Endothelial cell of umbilical vein (primary cell): ENCODE measurements around the gene NBPF6. TPM values are rescaled to one million over a fixed set of nuclear protein-coding genes. Genes with fewer than 3 reads are reported as not detected.
"Not testable (repeated sequence)": the region's sequence is repeated elsewhere in the genome, so short reads cannot be mapped to it uniquely, and the experiment has no call there.

Source experiments
- BruUV-seq: library from RNA; stranded (reverse); fragments of 400-500 nt; replicated peaks from 2 replicates; lab custom pipeline; 2021; lab: Mats Ljungman, UMichigan
- CTCF ChIA-PET: fragments of 300-600, 350-600 bp; sonication (Branson Sonifier 250); formaldehyde crosslinking; loops from one replicate; lab custom pipeline; 2021; ENCODE audit warnings: antibody characterized with exemption, inconsistent platforms; lab: Charles Lee
- POLR2A ChIA-PET: fragments of 300-600, 350-600 bp; sonication (Branson Sonifier 250); formaldehyde crosslinking; loops from one replicate; lab custom pipeline; 2021; ENCODE audit warnings: antibody characterized with exemption, inconsistent platforms; lab: Charles Lee
- DNase-seq: peaks from one replicate; pipeline ENCODE4 v3.0.0-alpha.2; 2011; ENCODE audit warnings: low read depth, low spot score
- FAIRE-seq: peaks from 2 replicates; lab custom pipeline; 2011; peaks lifted over from hg19 to GRCh38; lab: Jason Lieb, UNC
- H2AFZ ChIP-seq: 2 replicates; pipeline ENCODE4 v1.6.0; 2012; ENCODE audit warnings: low read depth, low read length, control low read depth, inconsistent platforms
- H3K27ac ChIP-seq: 2 replicates; pipeline ENCODE4 v1.5.1; 2011; ENCODE audit warnings: low read depth, mild to moderate bottlenecking, control low read depth, low read length, moderate library complexity; ENCODE audit not compliant: insufficient read depth
- H3K27me3 ChIP-seq, 2 experiments: 2 replicates each; pipeline versions ENCODE4 v1.6.0 to v1.6.1; 2011; ENCODE audit warnings: low read length in 2 of 2, mixed read lengths in 1 of 2; ENCODE audit not compliant: control insufficient read depth in 2 of 2, insufficient read depth in 2 of 2
- H3K36me3 ChIP-seq, 2 experiments: 2 replicates in 1 of 2; 3 replicates in 1 of 2; pipeline ENCODE4 v1.5.1; 2011; ENCODE audit warnings: low read length in 2 of 2, mild to moderate bottlenecking in 1 of 2, moderate library complexity in 1 of 2; ENCODE audit not compliant: control insufficient read depth in 2 of 2, insufficient read depth in 2 of 2; ENCODE audit errors: extremely low read depth in 1 of 2
- H3K4me1 ChIP-seq: 3 replicates; pipeline ENCODE4 v1.5.1; 2011; ENCODE audit warnings: mild to moderate bottlenecking, low read length; ENCODE audit not compliant: control insufficient read depth, insufficient read depth; ENCODE audit errors: extremely low read depth
- H3K4me2 ChIP-seq: 2 replicates; pipeline ENCODE4 v1.6.1; 2011; ENCODE audit warnings: low read length, control low read depth, mixed read lengths; ENCODE audit not compliant: insufficient read depth
- H3K4me3 ChIP-seq, 3 experiments: fragments of 200-600 bp in 1 of 3; sonication (generic), shearing (Covaris generic) in 1 of 3; replicated peaks in 1 of 3; 2 replicates each; pipeline ENCODE4 v1.5.1; 2011 to 2016; ENCODE audit warnings: control low read depth in 3 of 3, low read length in 3 of 3, mild to moderate bottlenecking in 2 of 3, inconsistent platforms in 1 of 3, low read depth in 1 of 3, moderate library complexity in 1 of 3; ENCODE audit not compliant: insufficient read depth in 1 of 3
- H3K79me2 ChIP-seq: 2 replicates; pipeline ENCODE4 v1.6.0; 2012; ENCODE audit warnings: low read length, inconsistent platforms; ENCODE audit not compliant: control insufficient read depth, insufficient read depth
- H3K9ac ChIP-seq: replicated peaks from 2 replicates; pipeline ENCODE3; 2011; ENCODE audit warnings: low read length, control low read depth; ENCODE audit not compliant: insufficient read depth; ENCODE audit errors: extremely low read depth
- H3K9me1 ChIP-seq: replicated peaks from 3 replicates; pipeline ENCODE4 v1.6.0; 2011; ENCODE audit warnings: mild to moderate bottlenecking, low read length; ENCODE audit not compliant: control insufficient read depth, insufficient read depth; ENCODE audit errors: extremely low read depth
- H3K9me3 ChIP-seq: replicated peaks from 2 replicates; pipeline ENCODE4 v1.5.1; 2012; ENCODE audit warnings: low read length, inconsistent platforms; ENCODE audit not compliant: control insufficient read depth, insufficient read depth
- H4K20me1 ChIP-seq: replicated peaks from 2 replicates; pipeline ENCODE3; 2011; ENCODE audit warnings: mild to moderate bottlenecking, low read length; ENCODE audit not compliant: control insufficient read depth, insufficient read depth; ENCODE audit errors: extremely low read depth
- dilution Hi-C: fragments of 300-500 bp; cut with MboI; formaldehyde crosslinking; loops from one replicate; pipeline ENCODE4 v1.15.0; 2019; ENCODE audit warnings: low sequenced_read_pairs; ENCODE audit not compliant: extremely low pct_ligation_motif_present
- intact Hi-C: fragments of 100-400 bp; cut with micrococcal nuclease; formaldehyde crosslinking; loops from one replicate; pipeline ENCODE4 v1.10.0; 2022
- polyA plus RNA-seq, 4 experiments: library from polyadenylated mRNA; depleted of rRNA in 3 of 4; stranded (reverse) in 3 of 4; unstranded in 1 of 4; fragments of >200 nt; gene quantifications; 2 replicates each; pipeline versions ENCODE4 v1.2.1 to v1.2.3, GENCODE V29; 2011 to 2012; ENCODE audit warnings: missing spikeins in 1 of 4
- total RNA-seq: library from RNA; stranded (reverse); gene quantifications from 2 replicates; pipeline ENCODE4 v1.2.3, GENCODE V29; 2021

Gene NBPF6
- total and polyA plus RNA-seq, 2 donors (not counting 3 experiments of a cell fraction or from before 2014, with no cell fraction given): not detected

GRCh38 chr1:108438536-108438935, 11.6 kb upstream of the NBPF6 start:
- H3K9ac ChIP-seq, H3K79me2 ChIP-seq, H4K20me1 ChIP-seq, H3K9me1 ChIP-seq, CTCF ChIA-PET, H3K36me3 ChIP-seq, H3K9me3 ChIP-seq, DNase-seq, H3K27ac ChIP-seq, FAIRE-seq, H3K4me3 ChIP-seq, H3K27me3 ChIP-seq, intact Hi-C loops, H3K4me2 ChIP-seq, dilution Hi-C loops, BruUV-seq, POLR2A ChIA-PET, H2AFZ ChIP-seq, H3K4me1 ChIP-seq: not testable (repeated sequence)

- H3K4me1 ChIP-seq, H3K27me3 ChIP-seq, H3K36me3 ChIP-seq, H3K79me2 ChIP-seq, FAIRE-seq, CTCF ChIA-PET, BruUV-seq, H3K9me3 ChIP-seq, POLR2A ChIA-PET, H3K4me3 ChIP-seq, intact Hi-C loops, H3K4me2 ChIP-seq, DNase-seq, dilution Hi-C loops, H4K20me1 ChIP-seq, H3K9me1 ChIP-seq, H2AFZ ChIP-seq, H3K27ac ChIP-seq, H3K9ac ChIP-seq: not testable (repeated sequence)
These were observed 4.4 kb downstream of the NBPF6 start for GRCh38 chr1:108454521-108454920.

- H3K9me1 ChIP-seq, H3K36me3 ChIP-seq, H2AFZ ChIP-seq, H4K20me1 ChIP-seq, H3K79me2 ChIP-seq, FAIRE-seq, H3K27ac ChIP-seq, H3K4me3 ChIP-seq, dilution Hi-C loops, H3K4me2 ChIP-seq, BruUV-seq, intact Hi-C loops, CTCF ChIA-PET, H3K9me3 ChIP-seq, H3K4me1 ChIP-seq, H3K27me3 ChIP-seq, DNase-seq, POLR2A ChIA-PET, H3K9ac ChIP-seq: not testable (repeated sequence)
These were observed 8.5 kb downstream of the NBPF6 start for GRCh38 chr1:108458661-108459060.

GRCh38 chr1:108461758-108462157, 11.6 kb downstream of the NBPF6 start:
- H3K9me1 ChIP-seq, FAIRE-seq, intact Hi-C loops, H2AFZ ChIP-seq, H3K9me3 ChIP-seq, H3K4me1 ChIP-seq, BruUV-seq, H3K79me2 ChIP-seq, dilution Hi-C loops, DNase-seq, H3K9ac ChIP-seq, H3K36me3 ChIP-seq, CTCF ChIA-PET, H3K4me2 ChIP-seq, H3K4me3 ChIP-seq, POLR2A ChIA-PET, H4K20me1 ChIP-seq, H3K27ac ChIP-seq, H3K27me3 ChIP-seq: not testable (repeated sequence)
